ENCODE measurements around the gene IP6K1.
"Not testable (repeated sequence)": the region's sequence is repeated elsewhere in the genome, so short reads cannot be mapped to it uniquely, and the experiment has no call there.

IP6K1 gene

GRCh38 chr3:49793486-49794085, 7.2 kb upstream of the IP6K1 start:
- no peaks in the 10 kb centered on the region for H3K36me3 ChIP-seq (ENCODE audit: insufficient read depth, low read length)
- H2AFZ ChIP-seq (ENCODE audit: low read length, unreplicated experiment), result no peak overlapping the region
- H3K4me3 ChIP-seq (ENCODE audit: low read depth, low read length), result no peak overlapping the region
- no peaks in the 10 kb centered on the region for H3K27me3 ChIP-seq (ENCODE audit: insufficient read depth, low read length)
- no peaks in the 10 kb centered on the region for H3K4me1 ChIP-seq (ENCODE audit: control insufficient read depth, insufficient read depth, low read length, unreplicated experiment)
- no peaks in the 10 kb centered on the region for H3K79me2 ChIP-seq (ENCODE audit: control insufficient read depth, insufficient read depth, low read length, unreplicated experiment)
- no peak overlapping the region for H3K27ac ChIP-seq (ENCODE audit: low read depth, low read length)

GRCh38 chr3:49792371-49793150, 6.2 kb upstream of the IP6K1 start:
- H2AFZ ChIP-seq (ENCODE audit: low read length, unreplicated experiment), result no peak overlapping the region
- H3K79me2 ChIP-seq (ENCODE audit: control insufficient read depth, insufficient read depth, low read length, unreplicated experiment), result no peaks in the 10 kb centered on the region

DNA sequence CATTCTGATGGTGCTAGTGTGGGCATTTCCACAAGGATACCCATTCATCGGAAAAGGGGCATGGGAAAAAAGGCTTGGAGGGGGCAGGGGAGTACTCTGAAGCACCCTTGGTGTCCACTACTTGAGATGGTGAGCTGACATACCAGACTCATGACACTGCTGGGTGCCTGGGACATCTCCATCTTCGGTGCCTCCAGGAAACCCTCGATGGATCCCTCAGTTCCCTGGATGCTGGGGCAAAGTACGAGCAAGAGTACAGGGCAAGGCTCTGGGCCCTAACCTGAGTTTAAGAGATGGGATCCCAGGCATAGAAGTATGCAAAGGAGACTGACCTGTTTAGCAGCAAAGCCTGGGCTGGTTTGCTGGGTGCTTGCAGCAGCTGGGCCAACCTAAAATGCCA, 5.2 kb upstream of the IP6K1 start:
- Histone ChIP-seq H3K79me2 (ENCODE audit: control insufficient read depth, insufficient read depth, low read length, unreplicated experiment) (no peaks in the 10 kb centered on the region), H3K27me3 (ENCODE audit: insufficient read depth, low read length) (no peaks in the 10 kb centered on the region), H3K36me3 (ENCODE audit: insufficient read depth, low read length) (no peaks in the 10 kb centered on the region), H3K4me3 (ENCODE audit: low read depth, low read length) (no peak overlapping the region), H2AFZ (ENCODE audit: low read length, unreplicated experiment) (no peak overlapping the region), H3K4me1 (ENCODE audit: control insufficient read depth, insufficient read depth, low read length, unreplicated experiment) (peaks cover 8% of the 10 kb centered on the region), H3K27ac (ENCODE audit: low read depth, low read length) (no peak overlapping the region)

More at GRCh38 chr3:49792371-49793150, 6.2 kb upstream of the IP6K1 start:
- no peaks in the 10 kb centered on the region for H3K4me1 ChIP-seq (ENCODE audit: control insufficient read depth, insufficient read depth, low read length, unreplicated experiment)
- H3K27me3 ChIP-seq (ENCODE audit: insufficient read depth, low read length), result no peaks in the 10 kb centered on the region
- H3K36me3 ChIP-seq (ENCODE audit: insufficient read depth, low read length), result no peaks in the 10 kb centered on the region
- no peak overlapping the region for H3K27ac ChIP-seq (ENCODE audit: low read depth, low read length)
- no peak overlapping the region for H3K4me3 ChIP-seq (ENCODE audit: low read depth, low read length)

DNA sequence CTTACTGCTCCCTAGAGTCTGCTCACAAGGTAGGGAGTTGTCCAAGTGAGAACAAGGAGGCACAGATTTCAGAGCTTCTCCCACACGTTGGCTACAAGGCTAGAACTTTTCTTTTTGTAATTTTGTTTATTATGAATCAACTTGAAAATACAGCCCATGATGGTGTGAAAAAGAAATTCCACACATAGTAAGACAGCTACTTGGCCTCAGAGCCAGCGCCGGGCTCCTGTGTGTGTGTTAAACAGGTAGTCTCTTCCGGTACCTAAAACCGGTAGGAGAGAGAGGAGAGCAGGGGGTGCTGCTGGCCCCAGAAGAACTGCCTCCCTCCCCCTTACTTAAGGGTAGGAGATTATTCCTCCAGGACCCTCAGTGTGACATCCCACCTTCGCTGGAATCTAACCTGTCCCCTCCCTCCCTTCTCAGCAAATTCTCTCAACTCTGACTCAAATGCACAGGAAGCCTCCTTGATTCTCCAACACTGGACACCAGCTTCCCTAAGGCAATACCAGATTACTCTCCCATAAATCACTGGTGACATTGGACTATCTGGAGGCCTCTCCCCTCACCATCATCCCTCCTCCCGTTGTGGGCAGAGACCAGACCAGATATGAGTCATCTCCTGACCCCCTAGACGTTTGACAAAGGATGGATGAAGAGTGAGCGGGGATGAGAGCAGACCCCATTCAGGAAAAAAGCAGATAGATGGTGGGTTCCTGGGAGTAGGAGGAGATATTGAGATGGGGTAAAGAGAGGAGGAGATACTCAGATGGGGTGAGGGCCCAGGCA, 4.5 kb upstream of the IP6K1 start:
- no peak overlapping the region for H2AFZ ChIP-seq (ENCODE audit: low read length, unreplicated experiment)
- H3K36me3 ChIP-seq (ENCODE audit: insufficient read depth, low read length), result no peaks in the 10 kb centered on the region
- H3K27ac ChIP-seq (ENCODE audit: low read depth, low read length), result no peak overlapping the region
- H3K79me2 ChIP-seq (ENCODE audit: control insufficient read depth, insufficient read depth, low read length, unreplicated experiment), result peaks cover 4% of the 10 kb centered on the region
- peaks cover 8% of the 10 kb centered on the region for H3K4me1 ChIP-seq (ENCODE audit: control insufficient read depth, insufficient read depth, low read length, unreplicated experiment)
- H3K27me3 ChIP-seq (ENCODE audit: insufficient read depth, low read length), result no peaks in the 10 kb centered on the region
- H3K4me3 ChIP-seq (ENCODE audit: low read depth, low read length), result no peak overlapping the region

DNA sequence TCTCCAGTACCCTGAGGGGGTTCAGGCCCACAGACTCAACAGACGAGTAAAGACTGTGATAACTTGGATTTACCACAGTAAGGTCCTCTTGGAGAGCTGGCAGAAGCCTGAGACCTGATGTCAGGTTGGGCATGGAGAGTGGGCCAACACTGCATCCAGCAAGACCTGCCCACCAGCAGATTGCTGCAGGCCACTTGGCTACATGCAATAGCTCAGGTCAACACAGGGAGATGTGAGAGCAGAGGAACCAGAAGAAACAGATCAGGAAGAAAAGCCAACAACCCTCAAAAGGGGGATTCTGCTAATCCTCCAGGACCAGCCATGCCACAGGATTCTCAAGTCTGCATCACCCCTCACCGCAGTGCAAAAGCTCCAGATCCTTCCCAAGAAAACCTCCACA, 1.7 kb upstream of the IP6K1 start:
- Histone ChIP-seq H3K4me1 (ENCODE audit: control insufficient read depth, insufficient read depth, low read length, unreplicated experiment) (peaks cover 11% of the 10 kb centered on the region), H2AFZ (ENCODE audit: low read length, unreplicated experiment) (no peak overlapping the region), H3K27ac (ENCODE audit: low read depth, low read length) (no peak overlapping the region), H3K27me3 (ENCODE audit: insufficient read depth, low read length) (no peaks in the 10 kb centered on the region), H3K79me2 (ENCODE audit: control insufficient read depth, insufficient read depth, low read length, unreplicated experiment) (peaks cover 30% of the 10 kb centered on the region), H3K4me3 (ENCODE audit: low read depth, low read length) (no peak overlapping the region), H3K36me3 (ENCODE audit: insufficient read depth, low read length) (no peaks in the 10 kb centered on the region)

DNA sequence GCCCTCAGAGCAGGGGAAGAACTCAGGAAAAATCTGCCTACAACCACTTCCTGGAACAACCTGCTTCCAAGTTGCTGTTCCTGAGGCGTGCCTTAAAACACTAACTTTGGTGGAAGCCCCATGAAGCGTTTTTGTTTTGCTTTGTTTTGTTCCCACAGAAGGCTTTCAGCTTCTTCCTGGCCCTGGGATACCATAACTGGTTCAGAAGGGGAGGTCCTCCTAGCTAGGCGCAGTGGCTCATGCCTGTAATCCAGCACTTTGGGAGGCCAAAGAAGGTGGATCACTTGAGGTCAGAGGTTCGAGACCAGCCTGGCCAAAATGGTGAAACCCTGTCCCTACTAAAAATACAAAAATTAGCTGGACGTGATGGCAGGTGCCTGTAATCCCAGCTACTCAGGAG, 1.2 kb upstream of the IP6K1 start:
- H3K27ac ChIP-seq (ENCODE audit: low read depth, low read length), result no peak overlapping the region
- no peak overlapping the region for H3K4me3 ChIP-seq (ENCODE audit: low read depth, low read length)

DNA sequence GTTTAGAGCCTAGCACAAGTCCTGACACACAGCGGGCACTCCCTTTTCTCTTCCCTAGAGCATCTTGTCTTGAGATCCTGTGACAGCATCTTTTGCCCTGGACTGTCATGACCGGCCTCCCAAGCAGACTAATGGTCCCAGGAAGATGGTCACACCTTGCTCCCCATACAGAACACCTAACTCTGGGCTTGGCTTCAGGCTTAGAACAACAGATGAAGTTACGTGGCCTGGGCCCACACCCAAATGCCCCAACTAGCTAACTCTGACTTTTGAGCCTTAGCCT, 781 bp upstream of the IP6K1 start:
- Histone ChIP-seq H3K4me1 (ENCODE audit: control insufficient read depth, insufficient read depth, low read length, unreplicated experiment) (peaks cover 11% of the 10 kb centered on the region), H3K27ac (ENCODE audit: low read depth, low read length) (peak overlapping the region; percentile 73)

More for the DNA sequence above, 1.2 kb upstream of the IP6K1 start:
- no peaks in the 10 kb centered on the region for H3K36me3 ChIP-seq (ENCODE audit: insufficient read depth, low read length)
- no peaks in the 10 kb centered on the region for H3K27me3 ChIP-seq (ENCODE audit: insufficient read depth, low read length)
- H3K4me1 ChIP-seq (ENCODE audit: control insufficient read depth, insufficient read depth, low read length, unreplicated experiment), result peaks cover 11% of the 10 kb centered on the region
- peaks cover 34% of the 10 kb centered on the region for H3K79me2 ChIP-seq (ENCODE audit: control insufficient read depth, insufficient read depth, low read length, unreplicated experiment)
- no peak overlapping the region for H2AFZ ChIP-seq (ENCODE audit: low read length, unreplicated experiment)

GRCh38 chr3:49785565-49786356, 581 bp downstream of the IP6K1 start:
- Histone ChIP-seq H3K4me3 (ENCODE audit: low read depth, low read length) (peak overlapping the region; percentile 86), H3K4me1 (ENCODE audit: control insufficient read depth, insufficient read depth, low read length, unreplicated experiment) (peaks cover 11% of the 10 kb centered on the region), H3K27me3 (ENCODE audit: insufficient read depth, low read length) (no peaks in the 10 kb centered on the region), H3K36me3 (ENCODE audit: insufficient read depth, low read length) (no peaks in the 10 kb centered on the region), H2AFZ (ENCODE audit: low read length, unreplicated experiment) (peak overlapping the region; percentile 64), H3K27ac (ENCODE audit: low read depth, low read length) (peak overlapping the region; percentile 65), H3K79me2 (ENCODE audit: control insufficient read depth, insufficient read depth, low read length, unreplicated experiment) (peaks cover 49% of the 10 kb centered on the region)

More for the DNA sequence above, 781 bp upstream of the IP6K1 start:
- Histone ChIP-seq H2AFZ (ENCODE audit: low read length, unreplicated experiment) (peak overlapping the region; percentile 61), H3K36me3 (ENCODE audit: insufficient read depth, low read length) (no peaks in the 10 kb centered on the region), H3K79me2 (ENCODE audit: control insufficient read depth, insufficient read depth, low read length, unreplicated experiment) (peaks cover 38% of the 10 kb centered on the region), H3K4me3 (ENCODE audit: low read depth, low read length) (peak overlapping the region; percentile 86), H3K27me3 (ENCODE audit: insufficient read depth, low read length) (no peaks in the 10 kb centered on the region)

DNA sequence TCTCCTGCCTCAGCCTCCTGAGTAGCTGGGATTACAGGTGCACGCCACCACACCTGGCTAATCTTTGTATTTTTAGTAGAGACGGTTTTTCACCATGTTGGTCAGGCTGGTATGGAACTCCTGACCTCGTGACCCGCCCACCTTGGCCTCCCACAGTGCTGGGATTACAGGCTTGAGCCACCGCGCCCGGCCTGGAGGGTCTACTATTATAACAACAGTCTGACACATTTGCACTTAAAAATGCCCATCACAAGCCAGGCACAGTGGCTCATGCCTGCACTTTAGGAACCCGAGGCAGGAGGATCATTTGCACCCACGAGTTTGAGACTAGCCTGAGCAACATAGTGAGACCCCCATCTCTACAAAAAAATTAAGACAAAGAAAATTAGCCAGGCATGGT, 4.1 kb downstream of the IP6K1 start:
- H3K79me2 ChIP-seq (ENCODE audit: control insufficient read depth, insufficient read depth, low read length, unreplicated experiment), result peaks cover 76% of the 10 kb centered on the region
- H3K36me3 ChIP-seq (ENCODE audit: insufficient read depth, low read length); H3K4me3 ChIP-seq (ENCODE audit: low read depth, low read length); H3K27ac ChIP-seq (ENCODE audit: low read depth, low read length); H3K27me3 ChIP-seq (ENCODE audit: insufficient read depth, low read length); H3K4me1 ChIP-seq (ENCODE audit: control insufficient read depth, insufficient read depth, low read length, unreplicated experiment); H2AFZ ChIP-seq (ENCODE audit: low read length, unreplicated experiment): not testable (repeated sequence)

GRCh38 chr3:49781415-49782199, 4.7 kb downstream of the IP6K1 start:
- Histone ChIP-seq H3K36me3 (ENCODE audit: insufficient read depth, low read length) (peaks cover 3% of the 10 kb centered on the region; the same call in 1 of the 2 replicates), H3K27ac (ENCODE audit: low read depth, low read length) (no peak overlapping the region), H3K27me3 (ENCODE audit: insufficient read depth, low read length) (no peaks in the 10 kb centered on the region), H3K4me3 (ENCODE audit: low read depth, low read length) (no peak overlapping the region), H3K4me1 (ENCODE audit: control insufficient read depth, insufficient read depth, low read length, unreplicated experiment) (peaks cover 4% of the 10 kb centered on the region), H3K79me2 (ENCODE audit: control insufficient read depth, insufficient read depth, low read length, unreplicated experiment) (peaks cover 81% of the 10 kb centered on the region), H2AFZ (ENCODE audit: low read length, unreplicated experiment) (no peak overlapping the region)

All from ACC112 (cell line).